ENCODE data around the gene NSMCE1. TPM values are rescaled to one million over a fixed set of nuclear protein-coding genes. Genes with fewer than 3 reads are reported as not detected.

The NSMCE1 gene
- total and polyA plus RNA-seq, 2 of the 8 experiments (the other 6 are each of a cell fraction or from before 2014, with no cell fraction given) = 8.1 to 16.6 TPM

DNA sequence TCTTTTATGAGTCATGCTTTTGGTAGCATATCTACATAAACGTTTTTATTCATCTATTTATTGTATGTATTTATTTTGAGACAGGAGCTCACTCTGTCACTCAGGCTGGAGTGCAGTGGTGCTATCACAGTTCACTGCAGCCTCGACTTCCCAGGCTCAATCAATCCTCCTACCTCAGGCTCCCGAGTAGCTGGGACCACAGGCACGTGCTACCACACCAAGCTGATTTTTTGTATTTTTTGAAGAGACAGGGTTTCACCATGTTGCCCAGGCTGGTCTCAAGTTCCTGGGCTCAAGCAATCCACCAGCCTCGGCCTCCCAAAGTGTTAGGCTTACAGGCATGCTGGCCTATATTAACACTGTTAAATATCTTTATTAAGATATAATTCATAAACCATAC is 24.8 kb upstream of the NSMCE1 start (continued):
- TF ChIP-seq, protein P1, sequence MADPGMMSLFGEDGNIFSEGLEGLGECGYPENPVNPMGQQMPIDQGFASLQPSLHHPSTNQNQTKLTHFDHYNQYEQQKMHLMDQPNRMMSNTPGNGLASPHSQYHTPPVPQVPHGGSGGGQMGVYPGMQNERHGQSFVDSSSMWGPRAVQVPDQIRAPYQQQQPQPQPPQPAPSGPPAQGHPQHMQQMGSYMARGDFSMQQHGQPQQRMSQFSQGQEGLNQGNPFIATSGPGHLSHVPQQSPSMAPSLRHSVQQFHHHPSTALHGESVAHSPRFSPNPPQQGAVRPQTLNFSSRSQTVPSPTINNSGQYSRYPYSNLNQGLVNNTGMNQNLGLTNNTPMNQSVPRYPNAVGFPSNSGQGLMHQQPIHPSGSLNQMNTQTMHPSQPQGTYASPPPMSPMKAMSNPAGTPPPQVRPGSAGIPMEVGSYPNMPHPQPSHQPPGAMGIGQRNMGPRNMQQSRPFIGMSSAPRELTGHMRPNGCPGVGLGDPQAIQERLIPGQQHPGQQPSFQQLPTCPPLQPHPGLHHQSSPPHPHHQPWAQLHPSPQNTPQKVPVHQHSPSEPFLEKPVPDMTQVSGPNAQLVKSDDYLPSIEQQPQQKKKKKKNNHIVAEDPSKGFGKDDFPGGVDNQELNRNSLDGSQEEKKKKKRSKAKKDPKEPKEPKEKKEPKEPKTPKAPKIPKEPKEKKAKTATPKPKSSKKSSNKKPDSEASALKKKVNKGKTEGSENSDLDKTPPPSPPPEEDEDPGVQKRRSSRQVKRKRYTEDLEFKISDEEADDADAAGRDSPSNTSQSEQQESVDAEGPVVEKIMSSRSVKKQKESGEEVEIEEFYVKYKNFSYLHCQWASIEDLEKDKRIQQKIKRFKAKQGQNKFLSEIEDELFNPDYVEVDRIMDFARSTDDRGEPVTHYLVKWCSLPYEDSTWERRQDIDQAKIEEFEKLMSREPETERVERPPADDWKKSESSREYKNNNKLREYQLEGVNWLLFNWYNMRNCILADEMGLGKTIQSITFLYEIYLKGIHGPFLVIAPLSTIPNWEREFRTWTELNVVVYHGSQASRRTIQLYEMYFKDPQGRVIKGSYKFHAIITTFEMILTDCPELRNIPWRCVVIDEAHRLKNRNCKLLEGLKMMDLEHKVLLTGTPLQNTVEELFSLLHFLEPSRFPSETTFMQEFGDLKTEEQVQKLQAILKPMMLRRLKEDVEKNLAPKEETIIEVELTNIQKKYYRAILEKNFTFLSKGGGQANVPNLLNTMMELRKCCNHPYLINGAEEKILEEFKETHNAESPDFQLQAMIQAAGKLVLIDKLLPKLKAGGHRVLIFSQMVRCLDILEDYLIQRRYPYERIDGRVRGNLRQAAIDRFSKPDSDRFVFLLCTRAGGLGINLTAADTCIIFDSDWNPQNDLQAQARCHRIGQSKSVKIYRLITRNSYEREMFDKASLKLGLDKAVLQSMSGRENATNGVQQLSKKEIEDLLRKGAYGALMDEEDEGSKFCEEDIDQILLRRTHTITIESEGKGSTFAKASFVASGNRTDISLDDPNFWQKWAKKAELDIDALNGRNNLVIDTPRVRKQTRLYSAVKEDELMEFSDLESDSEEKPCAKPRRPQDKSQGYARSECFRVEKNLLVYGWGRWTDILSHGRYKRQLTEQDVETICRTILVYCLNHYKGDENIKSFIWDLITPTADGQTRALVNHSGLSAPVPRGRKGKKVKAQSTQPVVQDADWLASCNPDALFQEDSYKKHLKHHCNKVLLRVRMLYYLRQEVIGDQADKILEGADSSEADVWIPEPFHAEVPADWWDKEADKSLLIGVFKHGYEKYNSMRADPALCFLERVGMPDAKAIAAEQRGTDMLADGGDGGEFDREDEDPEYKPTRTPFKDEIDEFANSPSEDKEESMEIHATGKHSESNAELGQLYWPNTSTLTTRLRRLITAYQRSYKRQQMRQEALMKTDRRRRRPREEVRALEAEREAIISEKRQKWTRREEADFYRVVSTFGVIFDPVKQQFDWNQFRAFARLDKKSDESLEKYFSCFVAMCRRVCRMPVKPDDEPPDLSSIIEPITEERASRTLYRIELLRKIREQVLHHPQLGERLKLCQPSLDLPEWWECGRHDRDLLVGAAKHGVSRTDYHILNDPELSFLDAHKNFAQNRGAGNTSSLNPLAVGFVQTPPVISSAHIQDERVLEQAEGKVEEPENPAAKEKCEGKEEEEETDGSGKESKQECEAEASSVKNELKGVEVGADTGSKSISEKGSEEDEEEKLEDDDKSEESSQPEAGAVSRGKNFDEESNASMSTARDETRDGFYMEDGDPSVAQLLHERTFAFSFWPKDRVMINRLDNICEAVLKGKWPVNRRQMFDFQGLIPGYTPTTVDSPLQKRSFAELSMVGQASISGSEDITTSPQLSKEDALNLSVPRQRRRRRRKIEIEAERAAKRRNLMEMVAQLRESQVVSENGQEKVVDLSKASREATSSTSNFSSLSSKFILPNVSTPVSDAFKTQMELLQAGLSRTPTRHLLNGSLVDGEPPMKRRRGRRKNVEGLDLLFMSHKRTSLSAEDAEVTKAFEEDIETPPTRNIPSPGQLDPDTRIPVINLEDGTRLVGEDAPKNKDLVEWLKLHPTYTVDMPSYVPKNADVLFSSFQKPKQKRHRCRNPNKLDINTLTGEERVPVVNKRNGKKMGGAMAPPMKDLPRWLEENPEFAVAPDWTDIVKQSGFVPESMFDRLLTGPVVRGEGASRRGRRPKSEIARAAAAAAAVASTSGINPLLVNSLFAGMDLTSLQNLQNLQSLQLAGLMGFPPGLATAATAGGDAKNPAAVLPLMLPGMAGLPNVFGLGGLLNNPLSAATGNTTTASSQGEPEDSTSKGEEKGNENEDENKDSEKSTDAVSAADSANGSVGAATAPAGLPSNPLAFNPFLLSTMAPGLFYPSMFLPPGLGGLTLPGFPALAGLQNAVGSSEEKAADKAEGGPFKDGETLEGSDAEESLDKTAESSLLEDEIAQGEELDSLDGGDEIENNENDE (IDR thresholded peaks at IDR 0.05; ENCODE audit: insufficient replicate concordance, low read length) = no peak
- no peak for TF ChIP-seq SRF (IDR thresholded peaks at IDR 0.05; ENCODE audit: low read depth, low read length)
- TF ChIP-seq GABPA (IDR thresholded peaks at IDR 0.05; ENCODE audit: borderline replicate concordance, insufficient read depth, low read length) = no peak
- no peak for TF ChIP-seq HDAC2 (IDR thresholded peaks at IDR 0.05; ENCODE audit: borderline replicate concordance in 1 of 2, low read depth in 2 of 2, low read length in 2 of 2)
- TF ChIP-seq SIX5 (IDR thresholded peaks at IDR 0.05; ENCODE audit: low read depth, low read length) = no peak

Data from H1 (cell line).